HG03354 (cell line): ENCODE results near the gene CFHR3.
"Not testable (repeated sequence)": the region's sequence is repeated elsewhere in the genome, so short reads cannot be mapped to it uniquely, and the experiment has no call there.

Source experiments
- ATAC-seq: cut with Tn5 transposase; IDR thresholded peaks from one replicate; pipeline ENCODE4 v1.9.1; 2021; ENCODE audit warnings: mild to moderate bottlenecking; ENCODE audit not compliant: unreplicated experiment, poor library complexity, severe bottlenecking

CFHR3 gene

DNA sequence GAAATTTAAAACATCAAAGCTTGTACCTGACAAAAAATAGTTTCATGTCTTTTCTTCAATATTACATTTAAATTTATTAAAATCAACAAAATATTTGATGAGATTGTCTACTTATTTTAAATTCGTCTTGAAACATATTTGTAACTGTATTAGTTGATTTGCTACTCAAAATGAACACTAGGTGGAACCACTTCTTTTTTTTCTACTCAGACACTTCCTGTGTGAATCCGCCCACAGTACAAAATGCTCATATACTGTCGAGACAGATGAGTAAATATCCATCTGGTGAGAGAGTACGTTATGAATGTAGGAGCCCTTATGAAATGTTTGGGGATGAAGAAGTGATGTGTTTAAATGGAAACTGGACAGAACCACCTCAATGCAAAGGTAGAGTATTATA, 53.2 kb downstream of the CFHR3 start:
- not testable (repeated sequence) for ATAC-seq
